Left lung (tissue), 10 donors: ENCODE results near the gene SGK2. TPM values are rescaled to one million over a fixed set of nuclear protein-coding genes. Genes with fewer than 3 reads are reported as not detected.

Source experiments
- ATAC-seq: fragments of 200-7000 bp; cut with Tn5 transposase; one replicate; pipeline ENCODE4 v1.9.1; 2020; ENCODE audit warnings: moderate library complexity
- DNase-seq, 4 donors: peaks; one replicate each; pipeline ENCODE4 v3.0.0-alpha.2; 2013 to 2020
- H3K27ac ChIP-seq, 2 donors: fragments of 200-600 bp; sonication (generic) in 1 of 2; one replicate each; pipeline versions ENCODE4 v1.5.0 to v1.8.0; 2020 to 2021
- H3K27me3 ChIP-seq, 2 donors: fragments of 200-600 bp; sonication (generic) in 1 of 2; one replicate each; pipeline versions ENCODE4 v1.5.0 to v1.8.0; 2020 to 2021
- H3K36me3 ChIP-seq, 2 donors: fragments of 200-600 bp; sonication (generic) in 1 of 2; one replicate each; pipeline versions ENCODE4 v1.5.0 to v1.8.0; 2020 to 2021
- H3K4me1 ChIP-seq, 2 donors: fragments of 200-600 bp; one replicate each; pipeline ENCODE4 v1.8.0; 2021
- H3K4me3 ChIP-seq, 2 donors: fragments of 200-600 bp; sonication (generic) in 1 of 2; one replicate each; pipeline versions ENCODE4 v1.5.0 to v1.8.0; 2020 to 2021; ENCODE audit warnings: mild to moderate bottlenecking in 1 of 2
- H3K9me3 ChIP-seq, 2 donors: fragments of 200-600 bp; sonication (generic) in 1 of 2; one replicate each; pipeline versions ENCODE4 v1.5.0 to v1.8.0; 2020 to 2021
- intact Hi-C, 2 donors: fragments of 100-400 bp; cut with DNase I; formaldehyde crosslinking; loops; one replicate each; pipeline versions ENCODE4 v1.11.2 to v1.14.2; 2022
- polyA plus RNA-seq, 6 donors: library from polyadenylated mRNA; unstranded; fragments of 120-200 nt; gene quantifications; one replicate each; pipeline ENCODE4 v1.2.1, GENCODE V29; 2013; ENCODE audit not compliant: insufficient read length in 6 of 6
- total RNA-seq, 2 donors: library from RNA; stranded (reverse); fragmentation: NEBNext Ultra II Directional; extraction: Animal tissue kit (Norgen Biotek cat#: 25700); gene quantifications; one replicate each; pipeline ENCODE4 v1.2.1, GENCODE V29; 2021
- TF ChIP-seq, protein P1 (sequence below), 2 donors: fragments of 200-600 bp; sonication (generic) in 1 of 2; IDR thresholded peaks; one replicate each; pipeline versions ENCODE4 v1.5.0 to v1.8.0; 2021; ENCODE audit warnings: antibody characterized with exemption in 2 of 2
- donor health status: DM: no; HTN: yes; CAD: no.
- donor health status: DM: no; HTN: no; CAD: no.

SGK2 gene
- total and polyA plus RNA-seq, 8 donors = 0.39 to 13.2 (median 10.4) TPM

DNA sequence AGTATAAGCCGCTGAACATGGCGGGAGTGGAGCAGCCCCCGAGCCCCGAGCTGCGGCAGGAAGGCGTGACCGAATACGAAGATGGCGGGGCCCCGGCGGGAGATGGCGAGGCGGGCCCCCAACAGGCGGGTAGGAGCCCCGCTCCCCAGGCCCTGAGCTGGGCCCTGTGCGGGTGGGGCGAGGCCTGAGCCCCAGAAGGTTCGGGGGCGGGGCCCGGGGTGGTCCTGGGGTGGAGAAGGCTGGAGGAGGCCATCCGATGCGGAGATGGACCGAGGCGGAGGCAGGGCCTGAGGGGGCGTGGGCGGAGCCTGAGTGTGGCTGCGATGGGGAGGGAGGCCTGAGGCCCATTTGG lies 44.2 kb upstream of the SGK2 start:
- DNase-seq = peak in 2 of 4 donors; percentile 42 to 86
- intact Hi-C loops = no loop called here
- TF ChIP-seq, protein P1, sequence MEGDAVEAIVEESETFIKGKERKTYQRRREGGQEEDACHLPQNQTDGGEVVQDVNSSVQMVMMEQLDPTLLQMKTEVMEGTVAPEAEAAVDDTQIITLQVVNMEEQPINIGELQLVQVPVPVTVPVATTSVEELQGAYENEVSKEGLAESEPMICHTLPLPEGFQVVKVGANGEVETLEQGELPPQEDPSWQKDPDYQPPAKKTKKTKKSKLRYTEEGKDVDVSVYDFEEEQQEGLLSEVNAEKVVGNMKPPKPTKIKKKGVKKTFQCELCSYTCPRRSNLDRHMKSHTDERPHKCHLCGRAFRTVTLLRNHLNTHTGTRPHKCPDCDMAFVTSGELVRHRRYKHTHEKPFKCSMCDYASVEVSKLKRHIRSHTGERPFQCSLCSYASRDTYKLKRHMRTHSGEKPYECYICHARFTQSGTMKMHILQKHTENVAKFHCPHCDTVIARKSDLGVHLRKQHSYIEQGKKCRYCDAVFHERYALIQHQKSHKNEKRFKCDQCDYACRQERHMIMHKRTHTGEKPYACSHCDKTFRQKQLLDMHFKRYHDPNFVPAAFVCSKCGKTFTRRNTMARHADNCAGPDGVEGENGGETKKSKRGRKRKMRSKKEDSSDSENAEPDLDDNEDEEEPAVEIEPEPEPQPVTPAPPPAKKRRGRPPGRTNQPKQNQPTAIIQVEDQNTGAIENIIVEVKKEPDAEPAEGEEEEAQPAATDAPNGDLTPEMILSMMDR (IDR thresholded peaks at IDR 0.05) = no peak

DNA sequence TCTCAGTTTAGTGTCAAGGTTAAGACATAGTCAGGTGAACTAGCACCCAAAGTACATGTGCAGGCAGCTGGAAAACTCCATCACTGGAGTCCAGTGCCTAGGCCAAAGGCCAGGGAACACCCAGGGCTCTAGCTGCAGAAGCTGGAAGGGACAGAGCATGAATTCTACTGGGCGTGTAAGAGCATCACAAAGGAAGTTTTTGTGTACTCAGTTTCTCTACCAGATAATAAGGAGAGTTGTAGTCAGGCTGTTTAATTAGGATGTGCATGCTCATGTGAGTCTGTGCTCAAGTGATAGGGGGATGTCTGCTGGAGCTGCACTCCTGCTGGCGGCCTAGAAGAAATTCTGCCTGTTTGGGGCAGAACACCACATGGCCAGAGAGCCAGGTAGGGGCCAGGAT lies 43.2 kb upstream of the SGK2 start:
- ATAC-seq (no peak), DNase-seq (no peak)
- Histone ChIP-seq H3K27ac (no peak overlapping the region), H3K36me3 (no peaks in the 10 kb centered on the region), H3K9me3 (peaks cover 0 to 2% of the 10 kb centered on the region in 2 donors), H3K4me3 (no peak overlapping the region), H3K27me3 (no peaks in the 10 kb centered on the region), H3K4me1 (peaks cover 0 to 3% of the 10 kb centered on the region in 2 donors)
- intact Hi-C loops = no loop called here
- TF ChIP-seq, protein P1 (IDR thresholded peaks at IDR 0.05) = no peak

More for the DNA sequence above, 44.2 kb upstream of the SGK2 start:
- Histone ChIP-seq H3K4me1 (peaks cover 0 to 3% of the 10 kb centered on the region in 2 donors), H3K9me3 (no peaks in the 10 kb centered on the region), H3K27ac (no peak overlapping the region), H3K36me3 (no peaks in the 10 kb centered on the region), H3K27me3 (no peaks in the 10 kb centered on the region), H3K4me3 (peak overlapping the region; percentile 55 to 57)
- ATAC-seq = peak; percentile 5

DNA sequence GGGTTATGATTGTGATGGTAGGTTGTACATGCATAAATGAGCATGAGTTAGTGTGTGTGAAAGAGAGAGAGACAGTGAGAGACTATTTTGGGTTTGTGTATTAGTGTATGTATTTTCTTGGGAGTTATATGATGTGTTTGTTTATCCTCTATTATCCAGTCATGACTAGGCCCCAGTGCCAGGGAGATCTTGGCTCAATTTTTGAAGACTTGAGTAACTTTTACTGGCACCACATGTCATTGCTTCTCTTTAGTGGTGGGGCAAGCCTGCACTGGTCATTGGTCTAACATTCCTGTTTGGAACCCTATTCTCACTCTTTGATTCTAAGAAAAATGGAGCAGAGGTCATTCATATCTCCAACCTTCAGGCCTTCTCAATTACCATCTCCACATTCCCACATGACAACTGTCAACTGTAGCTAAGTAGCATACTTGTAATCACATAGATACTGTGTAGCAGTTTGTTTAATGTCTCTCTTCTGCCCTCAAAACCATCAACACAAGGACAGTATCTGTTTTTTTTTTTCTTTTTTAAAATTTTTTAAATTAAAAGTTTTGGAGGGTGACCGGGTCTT lies 42.5 kb upstream of the SGK2 start:
- no peaks in the 10 kb centered on the region for H3K36me3 ChIP-seq
- ATAC-seq (no peak), DNase-seq (no peak)
- H3K9me3 ChIP-seq = peaks cover 0 to 2% of the 10 kb centered on the region in 2 donors
- H3K27me3 ChIP-seq = no peaks in the 10 kb centered on the region
- no peak overlapping the region for H3K4me3 ChIP-seq
- H3K4me1 ChIP-seq = peaks cover 0 to 3% of the 10 kb centered on the region in 2 donors
- TF ChIP-seq, protein P1 (IDR thresholded peaks at IDR 0.05) = no peak
- intact Hi-C loops = no loop called here
- no peak overlapping the region for H3K27ac ChIP-seq

DNA sequence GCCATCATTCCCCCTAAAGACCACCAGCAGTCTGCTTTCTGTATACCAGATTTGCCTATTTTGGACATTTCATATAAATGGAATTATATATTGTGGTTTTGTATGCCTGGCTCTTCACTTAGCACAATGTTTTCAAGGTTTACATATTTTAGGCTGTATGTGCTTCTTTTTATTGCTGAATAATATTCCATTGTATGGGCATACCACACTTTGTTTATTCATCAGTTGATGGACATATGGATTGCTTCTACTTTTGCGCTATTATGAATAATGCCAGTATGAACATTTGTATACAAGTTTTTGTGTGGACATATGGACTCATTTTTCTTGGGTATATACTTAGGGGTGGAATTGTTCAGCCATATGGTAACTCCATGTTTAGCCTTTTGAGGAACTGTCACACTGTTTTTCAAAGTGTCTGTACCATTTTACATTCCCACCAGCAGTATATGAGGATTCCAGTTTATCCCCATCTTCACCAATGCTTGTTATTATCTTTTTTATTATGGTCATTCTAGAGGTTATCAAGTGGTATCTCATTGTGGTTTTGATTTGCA lies 38.7 kb upstream of the SGK2 start:
- ATAC-seq = no peak
- Histone ChIP-seq H3K4me1 (no peaks in the 10 kb centered on the region), H3K4me3 (no peak overlapping the region), H3K27me3 (no peaks in the 10 kb centered on the region), H3K27ac (no peak overlapping the region), H3K36me3 (no peaks in the 10 kb centered on the region), H3K9me3 (peaks cover 0 to 2% of the 10 kb centered on the region in 2 donors)
- intact Hi-C loops = no loop called here
- no peak for DNase-seq
- TF ChIP-seq, protein P1 (IDR thresholded peaks at IDR 0.05) = no peak

DNA sequence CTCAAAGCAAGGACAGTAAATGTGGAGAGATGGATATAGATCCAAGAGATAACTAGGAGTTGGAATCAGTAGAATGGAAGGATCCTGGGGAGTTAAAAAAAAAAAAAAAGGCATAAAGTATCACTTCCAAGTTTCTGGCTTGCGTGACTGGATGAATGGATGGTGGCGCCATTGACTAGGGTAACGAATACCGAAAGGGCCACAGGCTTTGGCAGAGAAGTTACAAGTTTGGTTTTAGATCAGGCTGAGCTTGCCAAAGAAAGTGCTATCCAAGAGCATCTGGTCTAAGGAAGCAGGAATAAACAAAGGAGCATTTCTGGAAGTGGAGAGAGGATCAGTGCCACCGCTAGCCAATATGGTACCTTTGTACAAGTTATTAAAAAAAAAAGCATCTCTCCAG lies 33.8 kb upstream of the SGK2 start:
- no peak for DNase-seq
- Histone ChIP-seq H3K27ac (no peak overlapping the region), H3K27me3 (no peaks in the 10 kb centered on the region), H3K4me3 (no peak overlapping the region), H3K4me1 (no peaks in the 10 kb centered on the region), H3K9me3 (no peaks in the 10 kb centered on the region), H3K36me3 (no peaks in the 10 kb centered on the region)
- TF ChIP-seq, protein P1 (IDR thresholded peaks at IDR 0.05) = no peak
- intact Hi-C loops = no loop called here
- no peak for ATAC-seq
